Measurements from ENCODE around the gene KRT33A.
"Not testable (repeated sequence)": the region's sequence is repeated elsewhere in the genome, so short reads cannot be mapped to it uniquely, and the experiment has no call there.

The KRT33A gene

GRCh38 chr17:41350381-41350878 lies at the start of gene KRT33A:
TSS of gene KRT33A (minus strand) at chr17:41350828. CDS start at chr17:41350767, 61 bp downstream.
- not testable (repeated sequence) for DNase-seq

DNA sequence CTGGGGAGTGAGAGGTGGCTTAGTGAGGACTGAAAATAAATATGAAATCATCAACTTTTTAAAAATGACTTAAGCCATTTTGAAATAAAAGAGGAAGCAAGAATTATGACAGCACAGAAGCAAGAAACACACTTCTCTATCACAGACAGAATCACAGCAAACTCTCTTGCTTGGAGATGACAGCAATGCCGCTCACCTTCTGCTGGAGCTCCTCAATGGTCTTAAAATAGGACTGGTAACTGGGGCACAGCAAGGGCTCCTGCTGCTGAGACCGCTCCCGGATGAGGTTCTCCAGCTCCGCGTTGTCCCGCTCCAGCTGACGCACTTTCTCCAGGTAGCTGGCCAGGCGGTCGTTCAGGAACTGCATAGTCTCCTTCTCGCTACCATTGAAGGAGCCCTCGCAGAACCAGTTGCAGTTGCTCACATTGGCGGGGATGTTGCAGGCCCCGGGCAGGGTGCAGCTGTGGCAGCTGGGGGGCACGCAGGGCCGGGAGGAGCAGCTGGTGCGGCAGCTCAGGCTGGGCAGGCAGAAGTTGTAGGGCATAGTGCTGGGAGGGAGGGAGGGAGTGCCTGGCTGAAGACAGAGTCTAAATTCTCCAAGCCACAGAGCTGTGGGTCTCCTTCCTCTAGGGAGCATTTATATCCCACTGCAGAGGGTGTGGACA lies 46.5 kb upstream of the KRT33A start, which contains the start of gene KRT31:
Gene KRT31 (minus strand): TSS at position 613 of the 665 bp plus-strand sequence. CDS start 69 bp downstream, at position 544.
- no peak for DNase-seq

GRCh38 chr17:41396340-41396739 lies 45.7 kb upstream of the KRT33A start:
- no peak for DNase-seq

DNA sequence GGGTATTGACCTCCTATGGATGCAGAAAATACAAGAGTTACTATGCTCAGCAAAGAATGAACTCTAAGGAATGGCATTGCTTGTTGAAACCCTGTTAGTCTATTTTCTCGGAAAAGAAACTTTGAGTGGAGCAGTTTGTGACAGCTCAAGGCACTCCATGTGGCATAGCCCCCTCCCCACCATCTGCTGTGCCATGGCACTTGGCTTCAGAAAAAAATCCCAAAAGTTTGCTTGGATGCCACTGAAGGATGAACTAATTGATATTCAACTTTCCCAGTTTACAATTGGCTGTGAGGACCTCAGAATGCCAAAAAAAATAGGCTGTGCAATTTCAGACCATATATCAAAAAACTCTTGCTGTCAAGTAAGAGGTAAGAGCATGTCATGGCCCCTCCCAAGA lies 45.0 kb upstream of the KRT33A start:
- DNase-seq, result no peak

DNA sequence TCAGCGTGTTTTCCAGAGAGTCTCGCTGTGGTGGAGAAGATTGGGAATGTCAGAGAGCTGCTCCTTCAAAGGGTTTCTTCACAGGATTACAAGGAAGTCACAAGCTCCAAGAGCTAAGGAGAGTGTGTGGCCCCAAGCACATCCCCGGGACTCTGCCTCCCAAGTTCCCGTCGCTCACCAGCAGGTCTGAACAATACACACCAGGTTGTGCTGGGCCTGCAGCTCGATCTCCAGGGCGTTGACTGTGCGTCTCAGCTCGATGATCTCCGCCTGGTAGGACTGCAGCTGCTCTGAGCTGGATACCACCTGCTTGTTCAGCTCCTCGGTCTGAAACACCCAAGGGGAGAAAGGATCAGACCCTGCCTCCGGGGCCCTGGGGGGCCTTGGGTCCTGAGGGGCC lies 44.4 kb upstream of the KRT33A start:
- DNase-seq, result not testable (repeated sequence)

- no peak for DNase-seq
Observed at GRCh38 chr17:41394254-41394996, 43.8 kb upstream of the KRT33A start.

GRCh38 chr17:41393826-41394225 lies 43.2 kb upstream of the KRT33A start:
- no peak for DNase-seq

- no peak for DNase-seq
Observed at GRCh38 chr17:41393294-41393693, 42.7 kb upstream of the KRT33A start.

GRCh38 chr17:41392278-41392677 lies 41.6 kb upstream of the KRT33A start:
- DNase-seq, result no peak

DNA sequence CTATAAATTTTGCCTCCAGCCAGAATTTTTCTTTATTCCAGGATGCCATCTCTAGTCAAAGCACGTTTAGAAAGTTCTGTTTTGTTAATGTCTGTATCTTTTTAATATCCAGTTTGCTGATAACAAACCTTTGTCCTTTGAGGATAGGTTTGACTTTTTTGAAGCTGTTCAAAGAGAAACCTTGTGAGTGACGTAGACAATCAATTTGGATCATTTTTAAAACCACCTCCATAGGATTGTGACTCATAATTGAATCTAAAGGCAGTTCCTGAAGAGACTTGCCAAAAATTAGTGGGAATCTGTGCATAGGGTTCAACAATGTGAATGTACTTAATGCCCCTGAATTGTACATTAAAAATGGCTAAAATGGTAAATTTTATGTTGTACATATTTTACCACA lies 40.9 kb upstream of the KRT33A start:
- no peak for DNase-seq

GRCh38 chr17:41390411-41390938 lies 39.8 kb upstream of the KRT33A start:
- DNase-seq, result no peak

- DNase-seq, result no peak
Observed at GRCh38 chr17:41387670-41388069, 37.0 kb upstream of the KRT33A start.

DNA sequence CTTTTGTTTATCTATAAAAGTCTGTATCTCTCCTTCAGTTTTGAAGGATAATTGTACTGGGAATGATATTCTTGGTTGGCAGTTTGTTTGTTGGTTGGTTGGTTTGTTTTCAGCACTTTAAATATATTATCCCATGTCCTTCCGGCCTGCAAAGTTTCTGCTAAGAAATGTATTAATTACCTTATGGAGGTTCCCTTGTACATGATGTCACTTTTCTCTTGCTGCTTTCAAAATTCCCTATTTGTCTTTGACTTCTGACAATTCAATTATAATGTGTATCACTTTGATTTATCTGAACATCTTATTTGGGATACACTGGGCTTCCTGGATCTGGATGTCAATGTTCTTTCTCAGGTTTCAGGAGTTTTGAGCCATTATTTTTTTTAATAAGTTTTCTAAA lies 35.6 kb upstream of the KRT33A start:
- DNase-seq, result no peak

DNA sequence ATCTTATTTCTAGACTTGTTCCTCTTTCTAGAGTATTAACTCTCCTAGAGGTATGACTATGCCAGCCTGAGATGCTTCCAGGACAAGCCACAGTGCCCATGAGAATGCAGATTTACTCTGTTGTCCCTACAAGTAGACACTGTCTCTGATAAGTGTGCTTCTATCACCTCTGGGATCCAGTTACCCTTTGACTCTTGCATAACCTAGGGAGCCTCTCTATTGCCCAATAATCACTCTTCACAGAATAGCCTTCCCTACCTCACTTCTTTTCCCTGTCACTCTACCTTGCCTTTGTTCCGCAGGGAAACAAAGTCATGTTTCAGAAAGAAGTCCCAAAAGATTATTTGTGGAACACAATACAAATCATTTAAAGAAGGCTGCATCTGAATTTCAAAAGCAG lies 33.1 kb upstream of the KRT33A start:
- no peak for DNase-seq

- DNase-seq, result no peak
Observed at GRCh38 chr17:41382394-41382793, 31.8 kb upstream of the KRT33A start.

DNA sequence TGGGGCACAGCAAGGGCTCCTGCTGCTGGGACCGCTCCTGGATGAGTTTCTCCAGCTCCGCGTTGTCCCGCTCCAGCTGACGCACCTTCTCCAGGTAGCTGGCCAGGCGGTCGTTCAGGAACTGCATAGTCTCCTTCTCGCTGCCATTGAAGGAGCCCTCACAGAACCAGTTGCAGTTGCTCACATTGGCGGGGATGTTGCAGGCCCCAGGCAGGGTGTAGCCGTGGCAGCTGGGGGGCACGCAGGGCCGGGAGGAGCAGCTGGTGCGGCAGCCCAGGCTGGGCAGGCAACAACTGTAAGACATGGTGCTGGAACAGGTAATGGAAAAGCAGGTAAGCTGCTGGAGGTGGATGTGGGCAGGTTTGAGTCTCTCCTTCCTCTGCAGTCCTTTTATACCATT lies 31.3 kb upstream of the KRT33A start, which contains the start of gene KRT34:
Gene KRT34 (minus strand): TSS at position 364 of the 400 bp plus-strand sequence. CDS start 60 bp downstream, at position 304.
- not testable (repeated sequence) for DNase-seq

DNA sequence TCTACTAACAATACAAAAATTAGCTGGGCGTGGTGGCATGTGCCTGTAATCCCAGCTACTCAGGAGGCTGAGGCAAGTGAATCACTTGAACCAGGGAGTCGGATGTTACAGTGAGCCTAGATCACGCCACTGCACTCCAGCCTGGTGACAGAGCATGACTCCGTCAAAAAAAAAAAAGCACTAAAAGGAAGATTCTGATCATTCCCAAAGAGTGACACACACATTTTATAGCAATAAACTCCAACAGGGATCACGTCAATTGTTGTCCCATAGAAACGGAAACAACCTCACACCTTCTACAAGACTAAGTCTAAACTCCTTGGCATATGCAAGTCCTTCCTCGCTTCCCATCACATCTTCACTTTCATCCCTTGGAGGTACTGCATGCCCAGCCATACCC lies 29.5 kb upstream of the KRT33A start:
- not testable (repeated sequence) for DNase-seq

GRCh38 chr17:41377546-41377945 lies 26.9 kb upstream of the KRT33A start:
- DNase-seq, result no peak

DNA sequence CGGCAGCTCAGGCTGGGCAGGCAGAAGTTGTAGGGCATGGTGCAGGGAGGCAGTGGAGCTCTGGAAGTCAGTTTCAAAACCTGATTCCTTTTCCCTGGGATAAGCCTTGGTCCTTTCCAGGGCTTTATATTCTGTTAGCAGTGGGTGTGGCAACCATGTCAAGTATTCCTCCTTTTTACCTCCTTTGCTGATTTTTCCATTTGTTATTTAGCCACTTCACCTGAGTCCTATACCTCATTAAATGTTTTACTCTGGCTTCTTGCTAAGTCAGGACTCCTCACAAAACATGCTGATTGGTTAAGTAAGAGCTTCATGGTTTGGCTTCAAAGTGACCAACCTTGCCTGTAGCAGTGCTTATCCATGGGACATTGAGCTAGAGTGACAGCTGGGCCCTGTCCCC lies 19.1 kb upstream of the KRT33A start, which contains the start of gene KRT33B:
Gene KRT33B (minus strand): TSS at position 101 of the 400 bp plus-strand sequence. CDS start 63 bp downstream, at position 38.
- no peak for DNase-seq

DNA sequence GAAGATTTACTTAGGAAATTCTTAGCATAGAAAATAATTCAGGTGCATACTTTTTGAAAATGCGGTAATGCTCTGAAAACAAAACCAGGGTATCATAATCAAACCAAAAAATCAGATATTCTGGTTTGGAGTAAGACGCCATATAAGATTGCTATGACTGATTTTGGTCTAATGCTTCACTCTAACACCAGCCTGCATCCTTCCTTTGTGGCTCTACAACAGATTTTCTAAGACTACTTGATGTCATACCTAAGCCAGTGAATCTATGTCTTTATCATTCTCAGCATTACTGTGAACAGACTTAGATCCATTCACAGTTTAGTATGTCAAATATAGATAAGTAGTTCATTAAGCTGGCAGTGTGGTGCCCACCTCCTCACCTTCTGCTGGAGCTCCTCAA lies 18.4 kb upstream of the KRT33A start:
- DNase-seq, result no peak

DNA sequence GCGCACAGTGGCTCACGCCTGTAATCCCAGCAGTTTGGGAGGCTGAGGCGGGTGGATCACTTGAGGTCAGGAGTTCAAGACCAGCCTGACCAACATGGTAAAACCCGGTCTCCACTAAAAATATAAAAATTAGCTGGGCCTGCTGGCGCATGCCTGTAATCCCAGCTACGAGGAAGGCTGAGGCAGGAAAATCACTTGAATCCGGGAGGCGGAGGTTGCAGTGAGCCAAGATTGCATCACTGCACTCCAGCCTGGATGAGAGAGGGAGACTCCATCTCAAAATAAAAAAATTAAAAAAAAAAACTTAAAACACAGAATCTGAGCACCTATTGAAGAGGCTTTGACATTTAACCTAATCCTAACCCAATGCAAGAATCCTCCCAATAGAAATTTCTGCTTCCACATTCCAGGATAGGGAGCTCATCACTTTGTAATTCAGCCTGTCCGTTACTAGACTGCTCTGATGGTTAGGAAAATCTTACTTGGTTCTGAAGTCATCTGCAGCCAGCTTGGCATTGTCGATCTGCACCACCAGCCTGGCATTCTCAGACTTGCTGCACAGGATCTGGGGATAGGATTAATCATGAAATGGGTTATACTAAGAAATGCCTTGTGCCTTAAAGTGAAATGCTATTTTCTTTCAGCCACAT lies 16.9 kb upstream of the KRT33A start:
- DNase-seq, result no peak

DNA sequence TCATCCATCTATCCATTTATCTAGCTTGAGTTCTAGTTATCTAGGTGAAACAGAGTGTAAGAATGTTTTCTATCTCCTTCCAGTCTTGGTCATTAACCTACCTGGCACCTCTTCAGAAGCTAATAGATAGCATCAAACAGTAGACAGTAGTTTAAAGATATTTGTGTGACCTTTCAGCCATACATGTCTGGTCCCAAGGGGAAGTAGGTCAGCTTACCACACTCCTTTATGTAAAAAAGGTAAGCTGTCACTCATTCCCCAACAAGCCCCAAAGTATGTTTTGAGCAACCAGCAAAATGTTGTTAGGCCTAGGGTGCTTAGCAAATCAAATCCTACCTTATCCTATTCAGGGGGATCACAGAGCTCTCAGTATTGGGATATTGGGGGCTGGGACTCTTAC lies 15.4 kb upstream of the KRT33A start:
- DNase-seq, result no peak

- no peak for DNase-seq
Observed at GRCh38 chr17:41363881-41364280, 13.3 kb upstream of the KRT33A start.

All from NCI-H446 (cell line).